NK-92 (cell line): ENCODE data around the gene ANXA2.
"Not testable (repeated sequence)": the region's sequence is repeated elsewhere in the genome, so short reads cannot be mapped to it uniquely, and the experiment has no call there.

Experiments
- DNase-seq: peaks from one replicate; lab custom pipeline; 2025; ENCODE audit not compliant: unreplicated experiment; lab: John Stamatoyannopoulos, UW

ANXA2 gene

DNA sequence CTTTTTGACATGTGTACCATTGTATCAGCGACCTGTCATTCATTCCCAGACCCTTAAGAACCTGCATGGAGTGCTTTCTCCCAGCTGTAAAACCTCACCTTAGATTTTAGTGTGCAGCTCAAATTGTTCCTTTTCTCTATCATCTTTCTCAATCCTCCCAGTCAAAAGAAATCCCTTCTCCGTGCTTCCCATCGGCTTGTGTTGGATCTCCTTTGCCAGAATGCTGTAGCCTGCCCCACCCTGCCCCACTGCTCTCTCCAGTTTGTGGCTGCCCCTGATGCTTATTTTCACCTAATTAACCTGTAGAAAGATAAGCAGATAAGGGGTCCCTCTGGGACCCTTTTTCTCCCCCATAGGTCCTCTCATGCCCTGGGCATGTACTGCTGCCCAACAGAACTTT, 51.1 kb downstream of the ANXA2 start:
- DNase-seq, result no peak

DNA sequence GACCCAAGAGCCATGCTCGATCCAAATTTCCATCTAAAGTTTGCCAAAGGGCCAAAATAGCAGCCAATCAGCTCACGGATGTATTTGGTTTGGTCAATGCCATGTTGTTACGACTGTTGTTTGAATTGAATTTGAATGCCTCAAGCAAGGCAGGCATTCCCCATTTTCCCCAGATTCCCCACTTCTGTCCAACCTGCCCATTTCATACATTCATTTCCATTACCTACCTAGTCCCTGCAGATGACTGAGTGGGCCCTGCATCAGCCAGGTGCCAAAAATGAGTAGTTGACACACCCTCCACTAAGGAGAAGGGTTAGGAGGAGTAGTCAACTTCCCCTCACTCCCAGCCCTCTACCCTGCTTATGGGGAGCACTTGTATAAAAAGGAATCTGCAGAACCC, 51.7 kb downstream of the ANXA2 start:
- no peak for DNase-seq

DNA sequence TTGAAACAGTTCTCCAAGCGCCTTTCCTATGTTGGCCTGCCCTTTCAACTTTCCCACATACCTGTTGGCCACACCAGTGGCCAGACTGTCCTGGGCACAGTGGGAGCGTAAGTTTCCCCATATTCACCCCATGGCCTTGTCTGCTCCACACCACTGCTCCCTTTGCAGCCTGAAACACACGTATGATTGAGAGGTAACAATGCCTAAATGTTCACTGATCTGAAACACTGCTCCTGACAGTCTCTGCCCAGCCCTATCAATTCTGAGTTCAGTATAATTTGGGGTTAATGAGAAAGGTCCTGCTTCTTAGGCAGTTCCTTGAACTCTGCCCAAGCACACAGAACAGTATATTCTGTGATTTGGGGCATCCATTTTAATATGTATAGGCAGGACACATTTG, 52.2 kb downstream of the ANXA2 start:
- DNase-seq, result no peak

DNA sequence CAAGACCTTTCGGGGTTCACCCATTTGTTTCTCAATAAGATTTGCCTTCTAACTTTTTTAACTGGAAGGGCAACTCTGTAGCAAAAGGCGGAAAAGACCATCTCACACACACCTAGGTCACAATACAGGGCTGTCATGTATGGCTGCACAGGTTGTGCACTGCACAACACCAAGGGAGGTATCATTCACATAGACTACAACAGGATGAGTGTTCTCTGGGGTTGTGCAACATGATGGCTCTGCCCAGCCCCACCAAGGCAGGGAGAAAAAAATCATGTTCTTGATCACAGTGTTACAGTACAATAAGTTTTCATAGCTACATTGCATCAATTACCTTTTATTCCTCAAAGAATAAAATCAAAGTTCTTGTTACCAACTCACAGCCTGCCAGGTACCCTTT, 52.8 kb downstream of the ANXA2 start:
- no peak for DNase-seq

DNA sequence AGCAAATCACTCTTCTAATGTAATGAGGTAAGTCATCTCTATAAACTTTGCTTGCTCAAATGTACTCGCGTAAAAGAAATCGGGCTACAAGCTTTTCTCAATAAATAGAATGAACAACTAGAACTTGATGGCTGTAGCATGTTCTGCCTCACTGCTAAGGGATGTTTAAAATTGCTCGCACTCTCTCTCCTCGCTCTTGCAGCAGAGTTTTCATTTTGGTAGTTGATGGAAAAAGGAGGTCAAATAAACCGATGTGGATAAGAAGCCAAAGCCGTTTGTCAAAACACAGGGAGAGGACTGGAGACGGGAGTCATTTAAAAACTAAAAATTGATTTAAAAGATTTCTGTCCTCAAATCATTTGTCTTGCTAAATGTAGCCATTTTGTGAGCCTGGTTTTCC, 53.3 kb downstream of the ANXA2 start:
- DNase-seq, result no peak

DNA sequence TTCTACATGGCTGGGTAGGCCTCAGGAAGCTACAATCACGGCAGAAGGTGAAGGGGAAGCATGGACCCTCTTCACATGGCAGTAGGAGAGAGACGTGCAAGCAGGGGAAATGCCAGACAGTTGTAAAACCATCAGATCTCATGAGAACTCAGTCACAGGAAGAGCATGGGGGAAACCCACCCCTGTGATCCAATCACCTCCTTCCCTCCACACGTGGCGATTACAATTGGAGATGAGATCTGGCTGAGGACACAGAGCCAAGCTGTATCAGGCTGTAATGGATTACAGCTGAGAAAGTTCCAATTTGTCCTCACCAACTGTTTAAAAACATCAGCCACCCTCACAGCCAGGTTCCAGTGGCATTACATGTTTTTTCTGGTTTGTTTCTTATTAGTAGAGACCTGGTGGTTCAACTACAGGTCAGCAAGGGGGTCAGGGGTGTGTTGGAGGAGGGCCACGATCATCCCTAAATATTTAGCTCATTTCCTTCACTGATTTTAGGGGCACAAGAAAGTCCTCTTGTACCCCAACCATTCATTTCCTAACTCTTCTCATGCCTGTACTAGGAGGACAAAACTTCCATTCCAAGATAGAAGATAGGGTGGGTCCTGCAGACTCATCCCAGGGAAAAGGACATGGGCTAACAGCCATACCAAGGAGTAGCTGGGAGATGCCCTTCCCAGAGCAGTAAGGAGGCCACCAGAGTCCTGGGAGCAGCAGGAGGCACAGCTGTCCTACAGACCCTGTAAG, 54.4 kb downstream of the ANXA2 start:
- no peak for DNase-seq

DNA sequence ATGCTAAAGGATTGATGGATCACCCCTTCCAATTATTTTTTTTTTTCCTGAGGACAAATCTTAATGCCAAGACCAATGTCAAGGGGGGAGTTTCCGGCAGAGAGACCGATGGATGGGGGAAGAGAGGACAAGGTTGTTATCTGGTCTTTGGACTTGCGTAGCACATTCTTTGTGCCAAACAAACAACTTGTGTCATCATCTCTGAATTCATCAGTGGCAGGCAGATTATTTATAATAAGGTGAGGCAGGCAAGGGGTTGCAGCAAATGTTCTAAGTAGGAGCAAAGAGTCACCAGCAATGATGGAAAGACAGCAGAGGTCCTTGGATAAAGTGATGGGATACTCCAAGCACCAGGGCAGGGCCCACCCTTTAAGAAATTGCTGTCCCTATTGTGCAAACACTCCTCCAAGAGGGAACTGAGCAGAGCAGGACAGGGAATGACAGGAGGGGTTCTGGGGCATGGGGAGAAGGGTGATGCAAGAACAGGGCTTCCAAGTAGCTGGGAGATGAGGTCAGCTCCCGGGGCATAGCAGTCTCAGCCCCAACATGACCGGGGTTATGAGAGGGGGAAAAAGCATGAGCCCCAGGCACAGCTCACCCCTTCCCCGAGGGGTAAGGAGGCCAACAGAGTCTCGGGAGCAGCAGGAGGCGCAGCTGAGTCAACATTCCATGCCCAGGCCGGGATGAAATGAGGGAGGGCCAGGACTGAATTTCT, 57.4 kb downstream of the ANXA2 start:
- no peak for DNase-seq

DNA sequence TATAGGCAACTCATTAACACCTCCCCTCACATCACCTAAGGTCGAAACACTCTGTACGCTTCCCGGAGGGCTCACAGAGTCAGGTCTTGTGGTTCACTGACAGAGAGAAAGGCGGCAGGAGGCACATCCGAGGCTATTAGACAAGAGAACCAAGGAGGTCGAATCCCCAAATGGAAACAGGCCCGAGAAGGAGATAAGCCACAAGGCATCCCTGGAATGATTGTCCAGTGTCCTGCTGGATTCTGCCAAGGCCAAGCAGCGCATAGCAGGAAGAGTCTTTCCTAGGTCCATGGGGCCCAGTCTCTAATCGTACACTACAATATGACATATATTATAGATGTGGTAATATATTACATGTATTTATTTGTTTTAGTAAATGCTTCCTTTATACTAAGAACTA, 58.5 kb downstream of the ANXA2 start:
- DNase-seq, result no peak

DNA sequence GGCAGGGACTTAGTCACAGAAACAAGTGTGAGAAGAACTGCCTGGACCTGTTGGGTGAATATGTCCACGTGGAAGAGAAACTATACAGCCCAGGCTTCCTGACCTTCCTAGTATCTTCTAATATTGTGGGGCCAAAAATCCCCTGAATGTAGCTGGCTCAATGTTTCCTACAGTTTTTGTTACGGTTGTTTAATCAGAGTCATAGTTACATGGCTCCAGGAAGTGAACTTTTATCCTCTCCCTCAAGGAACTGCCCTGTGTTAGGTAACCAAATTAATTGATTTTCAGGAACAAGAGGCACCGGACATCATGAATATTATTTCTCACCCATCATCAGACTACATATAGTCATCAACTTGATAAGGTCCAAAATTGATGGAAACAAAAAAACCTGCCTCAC, 59.0 kb downstream of the ANXA2 start:
- DNase-seq, result no peak

DNA sequence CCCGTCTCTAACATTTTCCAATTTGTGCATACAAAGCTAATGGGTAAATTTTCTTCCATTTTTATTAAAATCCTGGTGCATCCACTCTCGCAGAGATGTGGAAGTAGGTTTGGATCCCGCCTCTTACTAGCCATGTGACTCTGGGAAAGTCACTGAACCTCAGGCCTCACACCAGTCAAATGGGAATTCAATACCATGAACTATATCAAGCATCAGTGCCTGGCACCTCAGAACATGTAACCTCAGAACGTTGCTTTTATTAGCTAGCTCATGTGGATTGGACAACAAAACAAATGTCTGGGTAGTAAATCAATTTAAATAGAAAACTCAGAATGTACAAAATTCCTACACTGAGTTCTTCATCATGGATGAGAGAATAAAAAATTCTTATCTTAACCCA, 60.7 kb downstream of the ANXA2 start:
- DNase-seq, result no peak

DNA sequence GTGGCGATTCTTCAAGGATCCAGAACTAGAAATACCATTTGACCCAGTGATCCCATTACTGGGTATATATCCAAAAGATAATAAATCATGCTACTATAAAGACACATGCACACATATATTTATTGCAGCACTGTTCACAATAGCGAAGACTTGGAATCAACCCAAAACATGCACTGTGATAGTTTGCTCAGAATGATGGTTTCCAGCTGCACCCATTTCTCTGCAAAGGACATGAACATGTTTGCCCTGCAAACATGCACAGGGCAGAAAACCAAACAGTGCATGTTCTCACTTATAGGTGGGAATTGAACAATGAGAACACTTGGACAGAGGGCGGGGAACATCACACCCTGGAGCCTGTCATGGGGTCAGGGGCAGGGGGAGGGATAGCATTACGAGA, 62.5 kb downstream of the ANXA2 start:
- not testable (repeated sequence) for DNase-seq

DNA sequence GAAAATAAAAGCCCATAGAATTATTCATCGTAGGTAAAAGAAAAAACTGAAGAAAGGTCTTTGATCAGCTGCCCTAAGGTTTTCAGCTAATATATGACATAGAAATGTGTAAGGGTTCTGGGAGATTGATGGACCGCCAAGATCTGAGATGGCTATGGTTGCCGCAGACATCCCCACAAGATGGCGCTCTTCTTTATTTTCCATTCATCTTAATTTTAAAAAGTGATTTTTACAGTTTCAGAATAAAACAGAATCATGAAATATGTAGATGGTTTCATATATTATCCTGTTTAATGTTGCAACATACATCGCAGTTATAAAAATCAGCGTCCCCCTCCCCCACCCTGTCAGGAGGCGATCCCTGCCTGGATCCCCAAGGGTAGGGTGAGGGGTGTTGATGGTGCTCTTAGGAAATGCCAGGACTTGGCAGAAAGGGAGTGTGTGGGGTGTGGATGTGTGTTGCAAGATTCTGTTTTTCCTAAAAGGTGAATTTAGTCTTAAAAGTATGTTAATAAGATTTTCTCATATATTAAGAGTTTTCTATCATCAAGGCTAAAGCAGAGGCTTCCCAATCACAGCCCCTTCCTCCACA, 68.8 kb downstream of the ANXA2 start:
- DNase-seq, result no peak

DNA sequence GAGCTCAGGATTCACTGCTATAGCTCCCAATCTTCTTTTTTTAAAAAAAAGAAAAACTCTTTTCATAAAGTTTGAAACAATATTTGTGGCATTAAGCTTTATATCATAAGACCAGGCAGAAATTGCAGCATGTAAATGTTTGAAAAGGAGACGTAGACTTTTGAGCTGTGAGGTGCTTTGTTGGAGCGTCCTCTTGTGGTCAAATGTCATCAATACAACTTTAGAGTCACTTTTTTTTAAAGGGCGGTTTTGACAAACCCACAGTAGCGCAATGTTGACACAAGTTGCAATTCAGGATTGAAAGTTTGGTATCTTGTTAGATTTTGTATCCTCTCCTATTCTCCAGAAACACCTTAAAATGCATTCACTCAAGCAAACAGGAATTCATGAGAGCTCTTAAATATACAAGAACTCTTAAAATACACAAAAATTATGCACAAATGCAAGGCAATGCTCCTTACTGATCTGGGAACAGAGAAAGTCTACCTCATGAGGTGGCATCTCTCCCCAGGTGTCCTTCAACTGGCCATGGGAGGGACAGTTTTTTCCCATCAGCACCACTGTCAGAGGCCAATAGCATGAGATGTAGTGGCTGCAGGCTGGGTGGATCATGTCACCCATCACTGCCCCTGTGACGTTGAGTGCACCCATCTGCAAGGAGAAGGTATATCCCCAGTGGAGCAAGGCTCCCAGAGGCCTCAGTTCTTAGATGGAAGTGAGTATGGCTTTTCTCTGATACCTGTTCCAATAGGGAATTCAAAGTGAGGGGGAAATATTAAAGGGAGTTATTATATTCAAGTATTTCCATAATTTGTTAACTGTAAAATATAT, 70.7 kb downstream of the ANXA2 start:
- no peak for DNase-seq

DNA sequence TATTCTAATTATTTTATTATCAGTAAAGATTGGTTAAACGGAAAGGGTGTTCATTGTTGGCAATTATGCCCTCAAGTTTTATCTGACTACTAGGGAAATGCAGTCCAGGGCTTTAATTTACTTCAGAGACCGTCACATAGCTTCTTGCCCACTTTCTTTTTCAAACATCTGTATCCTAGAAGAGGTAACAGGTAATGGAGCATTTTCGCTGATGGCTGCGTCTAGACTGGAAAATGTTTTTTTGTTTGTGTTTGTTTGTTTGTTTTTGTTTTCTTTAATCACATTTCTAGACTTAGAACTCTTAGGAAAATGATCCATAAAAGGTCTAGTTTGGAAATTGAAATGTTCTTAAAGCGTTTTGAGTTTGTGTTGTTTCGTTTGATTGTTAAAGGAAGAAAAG, 71.4 kb downstream of the ANXA2 start:
- no peak for DNase-seq

DNA sequence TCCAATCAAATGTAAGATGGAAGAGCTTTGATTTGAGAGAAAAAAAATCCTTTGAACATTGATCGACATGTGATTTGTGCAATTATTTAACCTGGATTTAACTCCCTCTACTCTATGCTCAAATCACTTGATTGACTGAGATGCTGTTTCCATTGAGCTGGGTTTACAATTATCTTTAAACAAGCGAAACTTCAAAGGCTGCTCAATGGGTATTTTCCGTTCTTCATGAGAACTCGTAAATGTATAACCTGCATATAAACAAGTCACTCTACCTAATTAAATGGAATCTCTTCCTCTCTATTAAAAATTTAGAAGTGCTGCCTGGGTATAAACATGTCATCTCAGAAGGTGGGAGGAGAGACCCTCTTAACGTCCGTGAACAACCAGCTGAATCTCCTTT, 71.9 kb downstream of the ANXA2 start:
- no peak for DNase-seq

DNA sequence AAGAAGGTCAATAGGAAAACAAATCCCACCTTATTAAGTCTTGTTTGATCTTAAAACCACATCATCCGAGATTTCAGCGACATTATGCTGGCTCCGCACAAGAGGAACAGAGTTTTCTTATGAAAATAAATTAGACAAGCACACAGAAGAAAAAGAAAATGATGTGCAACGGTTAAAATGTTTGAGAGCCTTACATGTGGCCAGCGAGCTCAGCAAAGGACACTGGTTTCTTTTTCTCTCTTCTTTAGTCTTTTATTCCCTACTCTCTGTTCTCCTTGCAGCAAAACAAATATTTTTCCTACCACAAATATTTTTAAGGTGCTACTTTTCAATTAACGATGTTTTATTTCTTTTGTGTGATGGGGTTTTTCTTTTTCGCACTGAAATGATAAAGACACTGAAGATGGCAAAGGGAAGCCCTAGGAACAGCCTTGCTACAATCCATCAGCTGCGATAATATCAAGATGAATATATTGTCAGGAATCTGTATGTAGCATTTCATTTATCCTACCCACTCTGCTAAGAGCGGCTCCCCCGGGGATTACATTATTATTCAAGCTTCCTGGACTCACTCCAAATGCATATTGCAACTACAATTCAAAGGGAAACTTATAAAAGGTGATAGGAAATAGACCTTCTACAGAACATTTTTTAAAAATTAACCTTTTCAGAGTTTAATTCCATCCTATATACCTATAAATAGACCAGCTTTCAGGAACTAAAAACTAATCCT, 72.9 kb downstream of the ANXA2 start:
- no peak for DNase-seq

DNA sequence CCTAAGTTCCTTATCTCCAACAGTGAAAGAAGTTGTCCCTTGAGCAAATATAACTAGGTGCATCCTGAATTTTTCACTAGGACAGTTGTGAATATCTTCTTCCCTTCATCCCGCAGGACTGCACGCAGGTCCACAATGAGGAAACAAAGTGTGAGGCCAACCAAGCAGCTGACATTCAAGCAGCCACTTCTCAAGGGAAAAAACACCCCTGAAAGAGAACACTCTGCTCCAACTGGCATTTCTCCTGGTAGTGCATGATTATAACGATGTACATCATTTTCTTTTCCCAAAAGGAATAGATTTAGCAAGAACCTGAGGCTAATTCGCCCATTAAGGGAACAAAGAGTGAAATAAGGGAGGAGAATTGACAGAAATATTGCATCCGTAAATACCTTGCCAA, 74.5 kb downstream of the ANXA2 start:
- no peak for DNase-seq

DNA sequence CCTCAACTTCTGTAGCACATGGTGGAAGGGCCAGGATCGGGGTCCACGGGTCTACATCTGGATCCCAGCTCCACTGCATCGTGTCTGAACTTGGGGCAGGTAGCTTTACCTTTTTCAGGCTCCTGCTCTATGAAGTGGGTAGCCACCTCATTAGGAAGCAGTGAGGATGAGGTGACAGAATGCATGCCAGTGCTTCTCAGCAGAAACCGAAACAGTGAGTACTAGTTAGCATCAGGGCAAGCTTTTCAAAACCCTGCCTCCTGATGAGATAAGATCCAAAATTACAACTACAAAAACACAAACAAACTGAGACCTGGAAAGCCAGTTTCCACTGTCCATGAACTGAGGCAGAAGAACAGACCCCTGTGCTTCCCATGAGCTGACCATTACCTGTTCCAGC, 77.4 kb downstream of the ANXA2 start:
- DNase-seq, result no peak

DNA sequence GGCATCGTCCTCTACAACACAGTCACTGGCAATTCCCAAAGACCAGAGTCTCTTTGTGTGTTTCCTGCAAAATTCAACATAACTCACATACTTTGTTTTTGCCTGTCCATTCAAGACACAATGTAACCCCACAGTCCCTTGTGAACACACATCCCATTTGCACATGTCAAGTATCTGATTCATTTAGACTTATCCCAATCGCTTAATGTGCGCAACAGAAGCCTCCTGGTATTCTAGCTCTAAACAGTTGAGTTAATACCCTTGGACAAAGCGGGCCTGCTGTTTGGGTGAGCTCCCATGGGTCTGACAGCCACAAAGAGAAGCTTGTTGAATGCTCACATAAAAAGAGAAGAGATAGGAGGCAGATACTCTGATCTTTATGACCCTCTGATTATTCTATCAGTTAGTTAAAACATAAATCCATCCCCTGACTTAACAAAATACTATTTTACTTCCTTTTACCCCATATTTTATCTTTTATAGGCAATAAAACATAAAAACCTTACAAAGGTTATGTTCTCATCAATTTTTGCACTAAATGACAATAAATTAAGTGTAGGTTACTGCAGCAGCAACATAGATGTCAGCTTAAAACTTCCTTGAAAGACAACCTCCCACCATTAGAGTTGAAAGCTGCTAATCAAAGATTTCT, 79.4 kb downstream of the ANXA2 start:
- no peak for DNase-seq

DNA sequence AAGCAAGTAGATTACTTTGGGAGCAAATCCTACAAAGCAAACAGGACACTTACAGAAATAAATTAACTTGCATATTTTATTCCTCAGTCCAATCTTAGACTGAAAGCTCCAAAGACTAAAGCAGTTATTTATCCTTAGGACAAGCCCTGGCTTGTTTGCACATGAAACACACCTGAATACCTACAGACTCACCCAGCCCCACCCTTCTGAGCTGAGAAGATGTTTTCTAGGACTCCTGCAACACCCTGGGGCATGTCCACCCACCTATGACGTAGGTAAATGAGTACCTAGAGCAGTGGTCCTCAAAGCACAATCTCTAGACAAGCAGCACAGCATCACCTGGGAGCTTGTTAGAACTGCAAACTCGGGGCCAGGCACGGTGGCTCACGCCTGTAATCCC, 80.8 kb downstream of the ANXA2 start:
- no peak for DNase-seq
